ENCODE results near the gene AFDN.
"Not testable (repeated sequence)": the region's sequence is repeated elsewhere in the genome, so short reads cannot be mapped to it uniquely, and the experiment has no call there.

AFDN gene

DNA sequence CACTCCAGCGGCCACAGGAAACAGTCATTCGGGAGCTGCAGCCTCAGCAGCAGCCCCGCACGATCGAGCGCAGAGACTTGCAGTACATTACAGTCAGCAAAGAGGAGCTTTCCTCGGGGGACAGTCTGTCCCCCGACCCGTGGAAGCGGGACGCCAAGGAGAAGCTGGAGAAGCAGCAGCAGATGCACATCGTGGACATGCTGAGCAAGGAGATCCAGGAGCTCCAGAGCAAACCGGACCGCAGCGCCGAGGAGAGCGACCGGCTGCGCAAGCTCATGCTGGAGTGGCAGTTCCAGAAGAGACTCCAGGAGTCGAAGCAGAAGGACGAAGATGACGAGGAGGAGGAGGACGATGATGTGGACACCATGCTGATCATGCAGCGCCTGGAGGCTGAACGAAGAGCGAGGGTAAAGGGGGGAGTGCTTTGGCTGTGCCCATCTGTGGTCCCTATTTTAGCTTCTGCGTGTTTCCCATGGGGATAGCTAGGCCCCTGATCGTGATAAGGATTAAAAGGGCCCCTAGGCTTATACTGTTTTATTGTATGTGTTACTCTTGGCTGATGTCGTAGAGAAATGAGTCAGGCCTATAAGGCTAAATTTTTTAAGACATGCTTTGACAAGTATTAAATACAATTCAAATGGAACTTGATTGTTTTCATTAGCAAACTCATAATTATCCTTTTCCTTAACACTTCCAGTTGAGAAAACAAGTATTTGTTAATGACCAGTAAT, 125.2 kb downstream of the AFDN start:
- no peak for DNase-seq (ENCODE audit: low read depth)

- DNase-seq (ENCODE audit: low read depth) = no peak
Measured at GRCh38 chr6:167952512-167952859, 125.8 kb downstream of the AFDN start.

- no peak for DNase-seq (ENCODE audit: low read depth)
Measured at GRCh38 chr6:167953551-167953950, 126.8 kb downstream of the AFDN start.

DNA sequence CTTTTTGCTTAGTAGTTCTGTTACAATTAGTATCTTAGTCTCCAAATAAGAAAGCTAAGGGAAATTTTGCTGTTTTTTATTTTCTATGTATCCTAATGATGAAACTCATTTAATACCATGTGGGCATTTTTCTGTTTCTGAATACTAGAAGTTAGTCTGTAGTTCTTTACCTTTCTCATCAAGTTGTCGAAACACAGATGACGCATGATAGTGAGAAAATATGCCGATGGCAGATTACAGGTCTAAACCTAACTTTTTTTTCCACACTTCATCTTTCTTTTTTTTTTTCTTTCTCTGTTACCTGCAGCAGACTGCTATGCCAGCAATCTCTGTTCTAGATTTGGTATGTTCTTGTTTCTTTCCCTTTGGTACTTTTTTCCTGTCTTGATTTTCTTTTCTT, 127.4 kb downstream of the AFDN start:
- DNase-seq (ENCODE audit: low read depth) = no peak

- DNase-seq (ENCODE audit: low read depth) = no peak
Measured at GRCh38 chr6:167956491-167956890, 129.8 kb downstream of the AFDN start.

- DNase-seq (ENCODE audit: low read depth) = no peak
Measured at GRCh38 chr6:167956983-167957492, 130.3 kb downstream of the AFDN start.

DNA sequence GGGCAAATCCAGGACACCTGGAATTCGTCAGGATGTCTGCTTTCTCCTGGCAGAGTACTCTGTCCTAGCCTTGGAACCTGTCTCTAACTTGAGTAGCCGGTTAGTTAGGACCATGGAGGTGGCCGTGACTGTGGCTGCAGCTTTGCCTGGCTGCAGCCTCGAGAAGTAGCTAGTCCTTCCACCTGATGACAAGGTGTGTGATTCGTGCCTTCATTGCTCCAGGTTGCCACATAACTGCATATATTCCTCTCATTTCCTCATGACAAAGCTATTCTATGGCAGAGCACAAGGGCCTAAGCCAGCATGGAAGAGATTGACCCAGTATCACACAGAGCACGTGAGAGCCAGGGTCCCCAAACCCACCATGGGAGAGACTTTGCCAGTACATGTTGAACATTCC, 130.9 kb downstream of the AFDN start:
- DNase-seq (ENCODE audit: low read depth) = no peak

DNA sequence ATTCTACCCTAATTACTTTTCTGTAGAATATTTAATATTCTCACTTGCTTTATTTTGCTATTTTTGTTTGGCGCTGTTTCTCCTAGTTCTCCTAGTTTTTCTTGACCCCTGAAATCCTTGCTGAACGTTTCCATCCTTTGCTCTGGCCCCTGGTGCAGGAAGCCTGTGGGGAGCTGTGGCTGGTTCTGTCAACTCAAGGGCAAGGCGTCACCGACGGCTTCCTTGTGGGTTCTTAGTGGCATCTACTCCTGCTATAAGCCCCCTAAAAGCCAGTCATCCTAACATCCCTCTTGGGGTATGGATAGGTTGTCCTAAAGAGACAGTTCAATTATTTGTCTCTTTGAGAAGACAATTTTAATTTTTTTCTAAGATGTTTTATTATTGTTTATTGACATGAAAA, 133.9 kb downstream of the AFDN start:
- no peak for DNase-seq (ENCODE audit: low read depth)

DNA sequence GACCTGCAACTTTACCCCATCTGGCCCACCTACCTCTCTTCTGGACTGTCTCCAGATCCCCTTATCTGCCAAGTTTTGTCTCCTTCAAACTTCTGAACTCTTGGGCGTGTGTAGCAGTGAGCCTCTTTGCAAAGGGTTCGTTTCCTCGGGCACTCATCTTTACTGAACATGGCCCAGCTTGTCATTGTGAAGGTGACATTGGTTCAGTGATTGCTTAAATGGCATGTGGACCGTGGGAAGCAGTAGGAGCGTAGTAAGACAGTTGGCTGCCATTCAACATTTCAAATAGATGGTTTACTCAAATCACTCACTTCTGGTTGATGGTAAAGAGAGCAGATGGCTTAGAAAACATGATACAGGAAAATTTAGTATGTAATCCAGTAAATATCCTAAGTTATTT, 136.0 kb downstream of the AFDN start:
- DNase-seq (ENCODE audit: low read depth) = no peak

- no peak for DNase-seq (ENCODE audit: low read depth)
Measured at GRCh38 chr6:167963589-167964057, 136.9 kb downstream of the AFDN start.

GRCh38 chr6:167965592-167966539, 139.2 kb downstream of the AFDN start:
- DNase-seq (ENCODE audit: low read depth) = no peak

DNA sequence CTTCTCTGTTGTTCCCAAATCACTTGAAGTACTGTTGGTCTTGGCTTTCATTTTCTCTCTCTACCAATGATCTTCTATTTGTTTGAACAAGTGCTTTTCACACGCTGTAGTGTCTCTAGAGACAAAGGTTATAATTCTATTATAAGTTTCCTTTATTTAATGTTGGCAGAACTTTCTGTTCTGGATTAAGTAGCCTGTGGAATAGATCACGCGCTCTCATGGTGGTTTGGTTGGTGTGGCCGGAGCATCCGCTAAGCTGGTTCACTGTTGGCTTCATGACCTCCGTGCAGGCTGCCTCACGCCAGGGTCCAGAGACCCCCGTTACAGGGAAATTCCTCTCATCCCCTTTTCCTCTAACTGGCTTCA, 139.8 kb downstream of the AFDN start:
- no peak for DNase-seq (ENCODE audit: low read depth)

GRCh38 chr6:167968091-167968490, 141.4 kb downstream of the AFDN start:
- no peak for DNase-seq (ENCODE audit: low read depth)

DNA sequence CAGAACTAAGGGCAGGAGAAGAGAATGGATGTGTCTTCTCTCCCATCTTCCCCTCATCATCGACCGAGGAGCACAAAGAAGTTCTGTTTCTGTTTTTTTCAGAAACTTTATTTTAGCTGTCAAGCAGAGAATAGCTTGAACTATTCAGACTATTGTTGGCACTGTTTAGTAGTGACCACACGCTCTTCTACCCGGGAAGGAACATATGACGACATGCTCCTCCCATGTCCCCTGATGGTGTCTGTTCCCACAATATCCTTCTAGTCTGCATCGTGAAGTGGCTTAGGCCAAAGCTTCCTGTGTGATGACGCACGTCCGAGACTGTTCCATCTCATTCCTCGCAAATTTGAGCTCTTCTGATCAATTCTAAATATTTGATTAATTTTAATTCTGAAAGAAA, 143.5 kb downstream of the AFDN start:
- no peak for DNase-seq (ENCODE audit: low read depth)

- DNase-seq (ENCODE audit: low read depth) = no peak
Measured at GRCh38 chr6:167972193-167972592, 145.5 kb downstream of the AFDN start.

DNA sequence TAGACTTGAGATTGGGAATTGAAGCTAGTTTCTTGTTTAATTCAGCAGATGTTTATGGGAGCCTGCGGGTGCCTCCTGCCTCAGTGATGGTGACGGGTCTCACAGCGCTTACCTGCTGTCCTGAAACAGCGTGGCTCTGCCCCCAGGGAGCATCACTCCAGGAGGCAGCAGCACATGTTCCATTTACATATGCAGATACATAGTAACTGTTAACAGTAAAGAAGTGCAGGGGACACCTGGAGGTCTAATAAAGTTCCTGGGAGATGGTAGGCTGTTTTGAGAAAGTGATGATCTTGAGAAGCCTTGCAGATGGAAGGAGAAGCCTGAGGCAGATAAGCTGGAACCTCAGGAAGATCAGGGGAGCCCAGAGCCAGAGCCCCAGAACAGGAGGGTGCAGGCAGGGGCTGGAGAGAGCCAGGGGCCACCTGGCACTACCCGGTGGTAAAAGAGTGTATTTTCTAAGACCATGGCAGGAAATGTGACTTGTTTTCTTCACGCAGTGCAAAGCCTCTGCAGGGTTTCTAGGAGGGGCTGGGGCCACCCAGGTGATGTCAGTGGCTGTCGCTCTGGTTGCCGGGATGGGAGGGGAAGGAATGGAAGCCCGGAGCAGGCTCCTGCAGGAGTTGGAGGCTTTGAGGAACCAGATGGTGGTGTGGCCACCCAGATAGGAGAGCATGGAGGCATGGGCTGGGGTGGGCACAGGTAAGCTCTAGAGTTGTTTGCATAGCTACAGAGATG, 146.6 kb downstream of the AFDN start:
- no peak for DNase-seq (ENCODE audit: low read depth)

- DNase-seq (ENCODE audit: low read depth) = no peak
Measured at GRCh38 chr6:167974640-167975344, 148.1 kb downstream of the AFDN start.

DNA sequence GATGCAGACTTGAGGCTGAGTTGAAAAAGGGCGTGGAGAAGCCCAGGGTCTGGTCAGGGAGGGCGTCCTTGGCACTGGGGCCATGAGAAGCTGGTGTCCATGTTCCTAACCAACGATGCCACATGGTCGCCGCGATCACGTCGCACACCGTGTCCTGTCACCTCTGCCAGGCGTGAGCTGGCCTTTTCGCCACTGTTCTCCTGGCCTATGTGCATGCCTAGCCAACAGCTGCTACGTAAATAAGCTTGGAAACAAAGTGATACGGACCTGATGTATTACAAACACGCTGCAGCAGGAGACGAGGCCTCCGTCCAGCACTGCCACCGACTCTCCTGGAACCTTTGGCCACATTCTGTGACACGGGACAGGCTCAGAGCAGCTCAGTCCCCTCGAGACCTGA, 148.7 kb downstream of the AFDN start:
- DNase-seq (ENCODE audit: low read depth) = no peak

DNA sequence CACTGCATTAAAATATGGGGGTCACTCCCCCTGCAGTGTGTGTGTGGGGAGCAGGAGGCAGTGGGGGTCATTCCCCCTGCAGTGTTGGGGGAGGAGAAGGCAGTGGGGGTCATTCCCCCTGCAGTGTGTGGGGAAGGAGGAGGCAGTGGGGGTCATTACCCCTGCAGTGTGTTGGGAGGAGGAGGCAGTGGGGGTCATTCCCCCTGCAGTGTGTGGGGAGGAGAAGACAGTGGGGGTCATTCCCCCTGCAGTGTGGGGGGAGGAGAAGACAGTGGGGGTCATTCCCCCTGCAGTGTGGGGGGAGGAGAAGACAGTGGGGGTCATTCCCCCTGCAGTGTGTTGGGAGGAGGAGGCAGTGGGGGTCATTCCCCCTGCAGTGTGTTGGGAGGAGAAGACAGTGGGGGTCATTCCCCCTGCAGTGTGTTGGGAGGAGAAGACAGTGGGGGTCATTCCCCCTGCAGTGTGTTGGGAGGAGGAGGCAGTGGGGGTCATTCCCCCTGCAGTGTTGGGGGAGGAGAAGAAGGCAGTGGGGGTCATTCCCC, 149.5 kb downstream of the AFDN start:
- not testable (repeated sequence) for DNase-seq (ENCODE audit: low read depth)

- DNase-seq (ENCODE audit: low read depth) = no peak
Measured at GRCh38 chr6:167976708-167977107, 150.0 kb downstream of the AFDN start.

GRCh38 chr6:167977717-167978467, 151.2 kb downstream of the AFDN start:
- no peak for DNase-seq (ENCODE audit: low read depth)

All from activated T-cell treated with anti-CD3 and anti-CD28 coated beads for 24 hours (primary cell).